Mucosa of descending colon (tissue), 3 donors: ENCODE data around the gene CSGALNACT2. TPM values are rescaled to one million over a fixed set of nuclear protein-coding genes. Genes with fewer than 3 reads are reported as not detected.
"Not testable (repeated sequence)": the region's sequence is repeated elsewhere in the genome, so short reads cannot be mapped to it uniquely, and the experiment has no call there.

Experiments
- ATAC-seq: fragments of 200-7000 bp; cut with Tn5 transposase; one replicate; pipeline ENCODE4 v1.9.1; 2020; ENCODE audit warnings: mild to moderate bottlenecking, moderate library complexity
- DNase-seq, 3 donors: peaks; one replicate each; pipeline ENCODE4 v3.0.0-alpha.2; 2020
- H3K36me3 ChIP-seq: fragments of 200-600 bp; one replicate; pipeline ENCODE4 v1.8.0; 2021; ENCODE audit warnings: low read depth, mild to moderate bottlenecking
- H3K4me1 ChIP-seq: fragments of 200-600 bp; one replicate; pipeline ENCODE4 v1.8.0; 2021; ENCODE audit warnings: low read depth, mild to moderate bottlenecking
- H3K4me3 ChIP-seq: fragments of 200-600 bp; one replicate; pipeline ENCODE4 v1.8.0; 2021; ENCODE audit warnings: mild to moderate bottlenecking
- H3K9me3 ChIP-seq: fragments of 200-600 bp; one replicate; pipeline ENCODE4 v1.8.0; 2021; ENCODE audit warnings: mild to moderate bottlenecking
- intact Hi-C, 2 donors: fragments of 100-400 bp; cut with DNase I in 1 of 2; cut with micrococcal nuclease in 1 of 2; formaldehyde crosslinking; loops; one replicate each; pipeline versions ENCODE4 v1.11.0 to v1.11.1; 2022; cut with DNase I, micrococcal nuclease
- total RNA-seq, 3 donors: library from RNA; stranded (reverse); fragmentation: NEBNext Ultra II Directional in 2 of 3; extraction: Animal tissue kit (Norgen Biotek cat#: 25700) in 2 of 3; gene quantifications; one replicate each; pipeline versions ENCODE4 v1.2.1 to v1.2.4, GENCODE V29; 2021 to 2023
- TF ChIP-seq, protein P1 (sequence below): fragments of 200-600 bp; IDR thresholded peaks from one replicate; pipeline ENCODE4 v1.8.0; 2022; ENCODE audit warnings: antibody characterized with exemption, mild to moderate bottlenecking
- donor health status: DM: no; HTN: no; CAD: no; lungs with moderate emphysema.
- donor health status: DM: no; HTN: no; CAD: no.
- donor health status: DM: no; HTN: yes; CAD: no.

CSGALNACT2 gene
- total RNA-seq, 3 donors from 2014 or later = 3.9 to 20.1 (median 7.4) TPM

DNA sequence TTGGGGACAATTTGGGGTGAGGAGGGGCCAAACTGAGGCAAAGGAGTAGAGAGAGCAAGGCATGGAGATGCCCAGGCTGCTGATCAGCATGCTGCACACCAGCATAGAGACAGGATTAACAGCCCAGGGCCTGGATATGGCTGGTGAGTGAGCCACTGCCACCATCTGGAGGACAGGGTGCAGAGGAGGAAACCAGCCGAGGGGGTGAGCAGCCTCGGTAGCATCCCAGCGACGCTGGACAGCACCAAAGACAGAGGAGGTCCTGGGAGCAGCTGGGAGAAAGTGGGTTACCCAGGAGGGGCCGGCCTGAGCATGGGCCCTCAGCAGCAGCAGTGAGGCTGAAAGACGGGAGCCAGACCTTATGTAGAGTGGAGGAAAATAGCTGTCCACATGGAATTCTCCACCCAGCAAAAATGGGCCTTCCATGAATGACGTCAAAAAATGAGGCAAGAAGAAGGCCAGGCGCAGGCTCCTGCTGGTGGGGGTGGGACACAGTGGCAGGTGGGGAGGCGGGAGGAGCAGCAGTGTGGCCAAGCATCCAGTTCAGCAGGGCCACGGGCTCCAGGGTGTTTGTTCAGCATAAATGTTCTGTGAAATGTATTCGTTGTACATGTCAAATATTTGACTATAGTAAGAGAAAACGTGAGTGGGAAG, 44.7 kb upstream of the CSGALNACT2 start:
- ATAC-seq = peak; percentile 51
- DNase-seq = no peak
- H3K4me1 ChIP-seq = no peaks in the 10 kb centered on the region
- no peaks in the 10 kb centered on the region for H3K36me3 ChIP-seq
- H3K4me3 ChIP-seq = no peak overlapping the region
- intact Hi-C loops = no loop called here
- TF ChIP-seq, protein P1, sequence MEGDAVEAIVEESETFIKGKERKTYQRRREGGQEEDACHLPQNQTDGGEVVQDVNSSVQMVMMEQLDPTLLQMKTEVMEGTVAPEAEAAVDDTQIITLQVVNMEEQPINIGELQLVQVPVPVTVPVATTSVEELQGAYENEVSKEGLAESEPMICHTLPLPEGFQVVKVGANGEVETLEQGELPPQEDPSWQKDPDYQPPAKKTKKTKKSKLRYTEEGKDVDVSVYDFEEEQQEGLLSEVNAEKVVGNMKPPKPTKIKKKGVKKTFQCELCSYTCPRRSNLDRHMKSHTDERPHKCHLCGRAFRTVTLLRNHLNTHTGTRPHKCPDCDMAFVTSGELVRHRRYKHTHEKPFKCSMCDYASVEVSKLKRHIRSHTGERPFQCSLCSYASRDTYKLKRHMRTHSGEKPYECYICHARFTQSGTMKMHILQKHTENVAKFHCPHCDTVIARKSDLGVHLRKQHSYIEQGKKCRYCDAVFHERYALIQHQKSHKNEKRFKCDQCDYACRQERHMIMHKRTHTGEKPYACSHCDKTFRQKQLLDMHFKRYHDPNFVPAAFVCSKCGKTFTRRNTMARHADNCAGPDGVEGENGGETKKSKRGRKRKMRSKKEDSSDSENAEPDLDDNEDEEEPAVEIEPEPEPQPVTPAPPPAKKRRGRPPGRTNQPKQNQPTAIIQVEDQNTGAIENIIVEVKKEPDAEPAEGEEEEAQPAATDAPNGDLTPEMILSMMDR = no peak
- no peaks in the 10 kb centered on the region for H3K9me3 ChIP-seq

DNA sequence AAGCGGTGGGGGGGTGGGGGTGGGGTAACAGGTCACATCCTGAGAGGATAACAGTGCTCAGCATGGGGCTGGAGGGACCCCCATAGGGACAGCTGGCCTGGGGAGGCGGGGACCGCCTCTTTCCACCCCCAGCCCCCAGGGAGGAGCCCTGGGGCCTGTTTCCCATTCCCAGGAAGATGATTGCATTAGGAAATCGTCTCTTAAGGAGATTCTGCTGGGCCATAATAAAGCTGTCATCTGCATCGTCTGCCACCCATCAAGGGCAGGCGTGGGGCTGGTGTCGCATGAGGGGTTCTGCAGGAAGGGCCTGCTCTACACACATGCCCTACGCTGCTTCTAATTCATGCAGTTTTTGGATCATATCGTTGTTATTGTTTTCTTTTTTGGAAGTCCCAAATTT, 44.2 kb upstream of the CSGALNACT2 start:
- ATAC-seq = no peak
- intact Hi-C loops = no loop called here
- DNase-seq = no peak
- Histone ChIP-seq H3K4me1 (no peaks in the 10 kb centered on the region), H3K36me3 (no peaks in the 10 kb centered on the region), H3K4me3 (no peak overlapping the region), H3K9me3 (no peaks in the 10 kb centered on the region)
- TF ChIP-seq, protein P1 = no peak

DNA sequence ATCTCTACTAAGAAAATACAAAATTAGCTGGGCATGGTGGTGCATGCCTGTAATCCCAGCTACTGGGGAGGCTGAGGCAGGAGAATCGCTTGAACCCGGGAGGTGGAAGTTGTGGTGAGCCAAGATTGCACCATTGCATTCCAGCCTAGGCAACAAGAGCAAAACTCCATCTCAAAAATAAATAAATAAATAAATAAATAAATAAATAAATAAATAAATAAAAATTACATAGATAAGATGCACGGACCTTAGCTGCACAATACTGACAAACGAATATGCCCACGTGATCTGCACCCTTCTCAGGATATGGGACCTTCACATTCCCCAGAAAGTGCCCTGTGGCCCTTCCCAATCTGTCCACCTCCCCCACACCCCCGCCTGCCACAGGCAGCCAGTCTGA, 38.9 kb upstream of the CSGALNACT2 start:
- H3K9me3 ChIP-seq, intact Hi-C loops, DNase-seq, ATAC-seq, H3K4me3 ChIP-seq, H3K36me3 ChIP-seq, H3K4me1 ChIP-seq: not testable (repeated sequence)

DNA sequence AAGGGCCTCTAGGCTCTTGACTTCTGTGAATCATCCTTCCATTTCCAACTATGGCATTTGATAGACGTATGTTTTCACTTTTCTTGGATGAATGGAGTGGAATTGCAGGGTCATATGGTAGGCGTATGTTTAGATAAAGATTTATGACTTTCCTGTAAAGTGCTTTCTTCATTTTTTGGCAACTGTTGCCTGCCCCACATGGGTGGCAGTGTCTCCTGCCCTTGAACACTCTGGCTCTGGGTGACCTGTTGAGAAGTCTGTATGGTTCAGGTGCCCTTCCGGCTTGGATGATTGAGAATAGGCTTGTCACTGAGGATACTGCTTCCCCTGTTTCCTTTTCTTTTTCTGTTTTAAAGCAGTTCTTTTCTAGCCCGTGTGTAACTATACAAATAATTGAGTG, 38.3 kb upstream of the CSGALNACT2 start:
- no peaks in the 10 kb centered on the region for H3K9me3 ChIP-seq
- no peak overlapping the region for H3K4me3 ChIP-seq
- peaks cover 5% of the 10 kb centered on the region for H3K4me1 ChIP-seq
- ATAC-seq (no peak), DNase-seq (no peak)
- no peaks in the 10 kb centered on the region for H3K36me3 ChIP-seq
- intact Hi-C loops = no loop called here
- TF ChIP-seq, protein P1 = no peak

DNA sequence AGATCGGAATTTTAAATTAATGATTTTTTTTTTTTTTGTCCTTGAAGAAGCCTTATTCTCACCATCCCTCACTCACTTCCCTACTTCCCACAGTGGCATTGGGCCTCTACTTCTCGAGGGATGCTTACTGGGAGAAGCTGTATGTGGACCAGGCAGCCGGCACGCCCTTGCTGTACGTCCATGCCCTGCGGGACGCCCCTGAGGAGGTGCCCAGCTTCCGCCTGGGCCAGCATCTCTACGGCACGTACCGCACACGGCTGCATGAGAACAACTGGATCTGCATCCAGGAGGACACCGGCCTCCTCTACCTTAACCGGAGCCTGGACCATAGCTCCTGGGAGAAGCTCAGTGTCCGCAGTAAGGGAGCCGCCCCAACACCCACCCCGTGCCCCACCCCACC, 37.9 kb upstream of the CSGALNACT2 start:
- DNase-seq (no peak), ATAC-seq (no peak)
- TF ChIP-seq, protein P1 = no peak
- Histone ChIP-seq H3K36me3 (no peaks in the 10 kb centered on the region), H3K4me1 (peaks cover 9% of the 10 kb centered on the region), H3K9me3 (no peaks in the 10 kb centered on the region), H3K4me3 (no peak overlapping the region)
- intact Hi-C loops = no loop called here

DNA sequence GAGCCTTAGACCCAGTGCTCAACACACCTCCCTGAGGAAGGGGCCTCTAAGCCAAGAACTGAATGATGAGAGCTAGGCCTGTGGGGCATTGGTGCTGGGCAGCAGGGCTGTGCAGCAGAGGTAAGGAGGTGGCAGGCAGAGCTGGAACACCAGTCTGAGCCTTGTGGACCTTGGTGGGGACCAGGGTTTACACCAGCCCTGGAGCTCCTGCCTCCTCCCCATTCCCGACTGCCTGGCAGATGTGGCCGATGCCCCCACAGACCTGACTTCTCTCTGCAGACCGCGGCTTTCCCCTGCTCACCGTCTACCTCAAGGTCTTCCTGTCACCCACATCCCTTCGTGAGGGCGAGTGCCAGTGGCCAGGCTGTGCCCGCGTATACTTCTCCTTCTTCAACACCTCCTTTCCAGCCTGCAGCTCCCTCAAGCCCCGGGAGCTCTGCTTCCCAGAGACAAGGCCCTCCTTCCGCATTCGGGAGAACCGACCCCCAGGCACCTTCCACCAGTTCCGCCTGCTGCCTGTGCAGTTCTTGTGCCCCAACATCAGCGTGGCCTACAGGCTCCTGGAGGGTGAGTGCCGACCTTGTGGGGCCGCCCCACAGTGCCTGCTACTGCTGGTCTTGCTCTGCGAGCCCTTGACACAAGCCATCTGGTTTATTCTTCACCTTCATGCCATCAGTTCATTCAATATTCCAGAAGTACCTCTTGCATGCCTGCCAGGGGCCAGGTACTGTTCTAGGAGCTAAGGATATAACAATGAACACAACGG, 36.0 kb upstream of the CSGALNACT2 start:
- no peak overlapping the region for H3K4me3 ChIP-seq
- ATAC-seq = no peak
- intact Hi-C loops = no loop called here

More for the DNA sequence above, 36.0 kb upstream of the CSGALNACT2 start:
- Histone ChIP-seq H3K9me3 (no peaks in the 10 kb centered on the region), H3K4me1 (peaks cover 14% of the 10 kb centered on the region), H3K36me3 (no peaks in the 10 kb centered on the region)
- DNase-seq = no peak
- TF ChIP-seq, protein P1 = no peak
